ENCODE measurements around the gene GABBR2. TPM values are rescaled to one million over a fixed set of nuclear protein-coding genes. Genes with fewer than 3 reads are reported as not detected.

GABBR2 gene
- total and polyA plus RNA-seq, 9 of the 15 experiments (the other 6 are each of a cell fraction or from before 2014, with no cell fraction given) = 0.15 to 1.9 (median 0.32) TPM

DNA sequence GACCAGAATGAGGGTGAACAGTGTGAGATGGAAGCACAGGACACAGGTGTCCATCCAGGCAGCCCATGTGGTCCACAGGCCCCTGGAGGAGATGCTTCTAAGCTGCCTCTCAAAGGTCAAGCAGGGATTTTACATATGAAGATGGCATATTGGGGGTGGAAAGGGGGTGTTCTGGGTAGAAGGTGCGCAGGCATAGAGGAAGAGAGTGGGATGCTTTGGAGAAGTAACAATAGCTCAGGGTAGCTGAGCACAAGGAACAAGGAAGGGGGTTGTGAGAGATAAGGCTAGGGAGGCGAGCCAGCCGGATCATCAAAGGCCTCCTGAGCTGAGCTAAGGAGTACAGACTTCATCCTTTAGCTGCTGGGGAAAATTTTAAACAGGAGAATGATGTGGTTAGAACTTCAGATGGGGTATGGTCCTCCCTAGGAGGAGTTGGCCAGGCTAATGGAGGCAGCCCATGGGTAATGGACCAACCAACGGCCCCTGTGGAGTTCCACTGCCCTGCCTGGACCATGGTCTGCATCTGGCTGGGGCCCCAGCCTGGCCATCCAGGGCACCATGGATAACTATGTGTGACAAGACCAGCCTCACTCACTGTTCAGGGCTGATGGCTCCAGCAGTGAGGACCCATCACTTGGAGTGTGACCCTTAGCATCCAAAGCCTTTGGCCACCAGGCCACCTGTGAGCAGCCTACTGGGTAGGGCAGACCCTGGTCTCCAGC, 366.5 kb downstream of the GABBR2 start (continued):
- TF ChIP-seq DACH1 (IDR thresholded peaks at IDR 0.05; ENCODE audit: partially characterized antibody) = no peak
- TF ChIP-seq ZNF57 (CRISPR knock-in tag; IDR thresholded peaks at IDR 0.05) = no peak
- TF ChIP-seq, protein P1, sequence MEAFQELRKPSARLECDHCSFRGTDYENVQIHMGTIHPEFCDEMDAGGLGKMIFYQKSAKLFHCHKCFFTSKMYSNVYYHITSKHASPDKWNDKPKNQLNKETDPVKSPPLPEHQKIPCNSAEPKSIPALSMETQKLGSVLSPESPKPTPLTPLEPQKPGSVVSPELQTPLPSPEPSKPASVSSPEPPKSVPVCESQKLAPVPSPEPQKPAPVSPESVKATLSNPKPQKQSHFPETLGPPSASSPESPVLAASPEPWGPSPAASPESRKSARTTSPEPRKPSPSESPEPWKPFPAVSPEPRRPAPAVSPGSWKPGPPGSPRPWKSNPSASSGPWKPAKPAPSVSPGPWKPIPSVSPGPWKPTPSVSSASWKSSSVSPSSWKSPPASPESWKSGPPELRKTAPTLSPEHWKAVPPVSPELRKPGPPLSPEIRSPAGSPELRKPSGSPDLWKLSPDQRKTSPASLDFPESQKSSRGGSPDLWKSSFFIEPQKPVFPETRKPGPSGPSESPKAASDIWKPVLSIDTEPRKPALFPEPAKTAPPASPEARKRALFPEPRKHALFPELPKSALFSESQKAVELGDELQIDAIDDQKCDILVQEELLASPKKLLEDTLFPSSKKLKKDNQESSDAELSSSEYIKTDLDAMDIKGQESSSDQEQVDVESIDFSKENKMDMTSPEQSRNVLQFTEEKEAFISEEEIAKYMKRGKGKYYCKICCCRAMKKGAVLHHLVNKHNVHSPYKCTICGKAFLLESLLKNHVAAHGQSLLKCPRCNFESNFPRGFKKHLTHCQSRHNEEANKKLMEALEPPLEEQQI (IDR thresholded peaks at IDR 0.05) = no peak
- no peak for TF ChIP-seq KDM2B (CRISPR knock-in tag; IDR thresholded peaks at IDR 0.05)
- TF ChIP-seq RBM25 (IDR thresholded peaks at IDR 0.05; ENCODE audit: low read depth, low read length, severe bottlenecking) = no peak
- no peak for TF ChIP-seq ZBTB34 (CRISPR knock-in tag; IDR thresholded peaks at IDR 0.05)
- no peak for TF ChIP-seq ZFP30 (CRISPR knock-in tag; IDR thresholded peaks at IDR 0.05; ENCODE audit: borderline replicate concordance)
- no peak for TF ChIP-seq TCF3 (CRISPR knock-in tag; IDR thresholded peaks at IDR 0.05)
- no peak for TF ChIP-seq ZNF436 (CRISPR knock-in tag; IDR thresholded peaks at IDR 0.05)
- TF ChIP-seq HNRNPK (IDR thresholded peaks at IDR 0.05; ENCODE audit: low read depth, low read length, poor library complexity, severe bottlenecking) = no peak
- no peak for TF ChIP-seq VEZF1 (CRISPR knock-in tag; IDR thresholded peaks at IDR 0.05)
- no peak for TF ChIP-seq ZNF830 (CRISPR knock-in tag; IDR thresholded peaks at IDR 0.05)

All from K562 (cell line).